ENCODE measurements around the gene SPZ1.
"Not testable (repeated sequence)": the region's sequence is repeated elsewhere in the genome, so short reads cannot be mapped to it uniquely, and the experiment has no call there.

SPZ1 gene

GRCh38 chr5:80341016-80341775 lies 21.4 kb downstream of the SPZ1 start:
- TF ChIP-seq, protein P1, sequence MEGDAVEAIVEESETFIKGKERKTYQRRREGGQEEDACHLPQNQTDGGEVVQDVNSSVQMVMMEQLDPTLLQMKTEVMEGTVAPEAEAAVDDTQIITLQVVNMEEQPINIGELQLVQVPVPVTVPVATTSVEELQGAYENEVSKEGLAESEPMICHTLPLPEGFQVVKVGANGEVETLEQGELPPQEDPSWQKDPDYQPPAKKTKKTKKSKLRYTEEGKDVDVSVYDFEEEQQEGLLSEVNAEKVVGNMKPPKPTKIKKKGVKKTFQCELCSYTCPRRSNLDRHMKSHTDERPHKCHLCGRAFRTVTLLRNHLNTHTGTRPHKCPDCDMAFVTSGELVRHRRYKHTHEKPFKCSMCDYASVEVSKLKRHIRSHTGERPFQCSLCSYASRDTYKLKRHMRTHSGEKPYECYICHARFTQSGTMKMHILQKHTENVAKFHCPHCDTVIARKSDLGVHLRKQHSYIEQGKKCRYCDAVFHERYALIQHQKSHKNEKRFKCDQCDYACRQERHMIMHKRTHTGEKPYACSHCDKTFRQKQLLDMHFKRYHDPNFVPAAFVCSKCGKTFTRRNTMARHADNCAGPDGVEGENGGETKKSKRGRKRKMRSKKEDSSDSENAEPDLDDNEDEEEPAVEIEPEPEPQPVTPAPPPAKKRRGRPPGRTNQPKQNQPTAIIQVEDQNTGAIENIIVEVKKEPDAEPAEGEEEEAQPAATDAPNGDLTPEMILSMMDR (IDR thresholded peaks at IDR 0.05; ENCODE audit: low read depth, low read length) = no peak
- no peak for TF ChIP-seq MAX (IDR thresholded peaks at IDR 0.05; ENCODE audit: low read depth, low read length)
- TF ChIP-seq POLR2A (IDR thresholded peaks at IDR 0.05; ENCODE audit: extremely low read depth, insufficient read length) = no peak
- no peak for TF ChIP-seq MYC (IDR thresholded peaks at IDR 0.05; ENCODE audit: low read depth, low read length)
- H3K4me3 ChIP-seq (ENCODE audit: low read depth, low read length) = no peak overlapping the region
- no peak for DNase-seq (ENCODE audit: low read depth)

GRCh38 chr5:80343067-80343466 lies 23.3 kb downstream of the SPZ1 start:
- no peak overlapping the region for H3K4me3 ChIP-seq (ENCODE audit: low read depth, low read length)
- TF ChIP-seq, protein P1 (IDR thresholded peaks at IDR 0.05; ENCODE audit: low read depth, low read length) = no peak
- DNase-seq (ENCODE audit: low read depth) = no peak

DNA sequence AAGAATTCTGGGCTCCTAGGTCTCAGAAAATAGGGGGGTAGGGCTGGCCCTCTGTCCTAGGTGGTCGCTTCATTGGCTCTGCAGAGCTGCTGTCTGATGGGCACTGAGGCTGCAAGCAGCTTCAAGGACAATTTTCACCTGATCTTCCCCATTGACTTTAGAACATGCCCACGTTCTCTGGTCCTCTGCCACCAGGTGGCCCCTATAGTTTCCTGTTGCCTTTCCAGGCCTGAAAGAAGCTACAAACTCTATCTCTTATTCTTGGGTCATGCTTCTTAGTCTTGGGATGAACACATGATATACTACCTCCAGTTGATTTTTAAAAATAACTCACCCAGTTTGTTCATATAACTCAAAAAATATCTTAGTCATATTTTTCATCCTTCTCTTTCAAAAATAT lies 26.3 kb downstream of the SPZ1 start:
- no peak overlapping the region for H3K4me3 ChIP-seq (ENCODE audit: low read depth, low read length)
- no peak for TF ChIP-seq POLR2A (IDR thresholded peaks at IDR 0.05; ENCODE audit: extremely low read depth, insufficient read length)
- TF ChIP-seq, protein P1 (IDR thresholded peaks at IDR 0.05; ENCODE audit: low read depth, low read length) = peak; percentile 40
- DNase-seq (ENCODE audit: low read depth) = peak; percentile 56

GRCh38 chr5:80348171-80348570 lies 28.4 kb downstream of the SPZ1 start:
- TF ChIP-seq, protein P1 (IDR thresholded peaks at IDR 0.05; ENCODE audit: low read depth, low read length) = no peak
- no peak for TF ChIP-seq MAX (IDR thresholded peaks at IDR 0.05; ENCODE audit: low read depth, low read length)
- TF ChIP-seq POLR2A (IDR thresholded peaks at IDR 0.05; ENCODE audit: extremely low read depth, insufficient read length) = no peak
- TF ChIP-seq MYC (IDR thresholded peaks at IDR 0.05; ENCODE audit: low read depth, low read length) = no peak
- DNase-seq (ENCODE audit: low read depth) = no peak
- no peak overlapping the region for H3K4me3 ChIP-seq (ENCODE audit: low read depth, low read length)

DNA sequence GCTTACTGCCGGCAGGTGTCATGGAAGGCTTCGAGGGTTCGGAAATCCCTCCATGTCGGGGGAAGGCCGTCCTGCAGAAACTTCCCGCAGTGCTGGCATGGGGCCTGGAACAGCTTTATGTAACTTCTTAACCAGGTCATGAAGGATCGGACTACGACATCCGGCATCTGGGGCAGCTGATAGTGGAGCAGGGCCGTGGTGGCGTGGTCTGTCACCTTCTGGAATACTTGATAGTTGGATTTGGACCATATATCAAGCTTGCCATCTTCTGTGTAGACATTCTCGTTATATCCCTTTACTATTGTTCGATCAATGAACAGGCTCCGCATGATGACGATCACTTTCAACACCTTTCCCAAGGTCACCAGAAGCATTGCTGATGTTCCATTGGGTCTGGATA lies 31.2 kb downstream of the SPZ1 start:
- not testable (repeated sequence) for H3K4me3 ChIP-seq (ENCODE audit: low read depth, low read length); DNase-seq (ENCODE audit: low read depth)

DNA sequence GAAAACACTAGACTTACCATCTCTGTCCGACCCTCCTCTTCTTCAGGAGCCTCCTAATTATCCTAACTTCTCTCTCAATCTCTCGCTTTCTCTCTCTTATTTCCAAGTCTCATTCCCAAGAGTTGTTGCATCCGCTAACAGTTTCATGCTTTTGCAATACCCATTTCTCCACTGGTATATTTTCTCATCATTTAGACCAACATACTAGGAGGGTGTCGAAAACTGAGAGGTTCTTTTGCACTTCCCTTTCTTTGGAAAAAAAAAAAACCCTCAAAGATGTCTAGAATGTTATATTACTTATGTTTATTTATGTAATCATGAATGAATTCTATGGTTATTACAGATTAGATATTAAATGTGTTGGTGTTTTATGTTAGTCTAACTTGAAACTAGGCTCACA lies 35.9 kb downstream of the SPZ1 start:
- no peak for DNase-seq (ENCODE audit: low read depth)
- no peak overlapping the region for H3K4me3 ChIP-seq (ENCODE audit: low read depth, low read length)
- TF ChIP-seq POLR2A (IDR thresholded peaks at IDR 0.05; ENCODE audit: extremely low read depth, insufficient read length) = no peak
- TF ChIP-seq MYC (IDR thresholded peaks at IDR 0.05; ENCODE audit: low read depth, low read length) = no peak

GRCh38 chr5:80357671-80358070 lies 37.9 kb downstream of the SPZ1 start:
- TF ChIP-seq MYC (IDR thresholded peaks at IDR 0.05; ENCODE audit: low read depth, low read length) (no peak), POLR2A (IDR thresholded peaks at IDR 0.05; ENCODE audit: extremely low read depth, insufficient read length) (no peak), MAX (IDR thresholded peaks at IDR 0.05; ENCODE audit: low read depth, low read length) (no peak)
- TF ChIP-seq, protein P1 (IDR thresholded peaks at IDR 0.05; ENCODE audit: low read depth, low read length) = no peak
- no peak for DNase-seq (ENCODE audit: low read depth)
- no peak overlapping the region for H3K4me3 ChIP-seq (ENCODE audit: low read depth, low read length)

Measured in NB4 (cell line).